GM12878 (cell line): ENCODE results near the gene GIT1. TPM values are rescaled to one million over a fixed set of nuclear protein-coding genes. Genes with fewer than 3 reads are reported as not detected.
A peak's percentile ranks its signal among the peaks of the same experiment; 100 is the strongest.

Experiments
- ATAC-seq: fragments of 200-7000 bp; cut with Tn5 transposase; 3 replicates; pipeline ENCODE4 v1.9.1; 2020; ENCODE audit warnings: mild to moderate bottlenecking, moderate library complexity
- BruUV-seq: library from RNA; stranded (reverse); fragments of 400-500 nt; replicated peaks from 2 replicates; lab custom pipeline; 2021; lab: Mats Ljungman, UMichigan
- CTCF ChIA-PET: fragments of 300-600 bp; sonication (Branson Sonifier 250); formaldehyde crosslinking; extraction: SDS; loops from one replicate; lab custom pipeline; 2021; ENCODE audit warnings: inconsistent platforms; lab: Yijun Ruan, JAX
- POLR2A ChIA-PET: fragments of 350-600 bp; formaldehyde crosslinking; extraction: SDS; loops from one replicate; lab custom pipeline; 2021; ENCODE audit warnings: inconsistent platforms; lab: Charles Lee
- RAD21 ChIA-PET: fragments of 300-600 bp; sonication (Branson Sonifier 250); formaldehyde crosslinking; loops from one replicate; lab custom pipeline; 2023; ENCODE audit warnings: antibody characterized with exemption; ENCODE audit not compliant: unreplicated experiment; lab: Charles Lee
- SMC1A ChIA-PET: fragments of 300-600 bp; sonication (Branson Sonifier 250); formaldehyde crosslinking; loops from one replicate; lab custom pipeline; 2023; ENCODE audit not compliant: unreplicated experiment, uncharacterized antibody; lab: Charles Lee
- DNase-seq: peaks from one replicate; pipeline ENCODE4 v3.0.0-alpha.2; 2011; ENCODE audit warnings: low read depth, low spot score
- FAIRE-seq: peaks from 3 replicates; lab custom pipeline; 2011; peaks lifted over from hg19 to GRCh38; lab: Jason Lieb, UNC
- H2AFZ ChIP-seq: 2 replicates; pipeline ENCODE4 v1.6.0; 2011; ENCODE audit warnings: low read depth, low read length, control low read depth; ENCODE audit not compliant: control insufficient read depth
- H3K27ac ChIP-seq: 2 replicates; pipeline ENCODE4 v1.5.1; 2011; ENCODE audit warnings: control low read depth; ENCODE audit not compliant: control insufficient read depth, insufficient read depth
- H3K27me3 ChIP-seq, 2 experiments: replicated peaks in 1 of 2; 2 replicates each; pipeline versions ENCODE4 v1.6.0 to v1.6.1; 2011; ENCODE audit warnings: low read length in 1 of 2; ENCODE audit not compliant: control insufficient read depth in 2 of 2, insufficient read depth in 2 of 2
- H3K36me3 ChIP-seq, 2 experiments: 2 replicates each; pipeline ENCODE4 v1.5.1; 2011; ENCODE audit warnings: low read length in 1 of 2; ENCODE audit not compliant: control insufficient read depth in 2 of 2, insufficient read depth in 2 of 2
- H3K4me1 ChIP-seq: 2 replicates; pipeline ENCODE4 v1.6.1; 2011; ENCODE audit warnings: mild to moderate bottlenecking, low read length, moderate library complexity, mixed read lengths; ENCODE audit not compliant: control insufficient read depth, insufficient read depth
- H3K4me2 ChIP-seq: 2 replicates; pipeline ENCODE4 v1.6.0; 2011; ENCODE audit warnings: control low read depth; ENCODE audit not compliant: control insufficient read depth, insufficient read depth
- H3K4me3 ChIP-seq: fragments of 200-600 bp; sonication (generic); 2 replicates; pipeline ENCODE4 v1.5.1; 2016
- H3K79me2 ChIP-seq: 2 replicates; pipeline ENCODE4 v1.6.0; 2011; ENCODE audit warnings: low read length; ENCODE audit not compliant: control insufficient read depth, insufficient read depth
- H3K9ac ChIP-seq: 2 replicates; pipeline ENCODE4 v1.8.0; 2011; ENCODE audit warnings: low read length, control low read depth, mixed read lengths; ENCODE audit not compliant: control insufficient read depth, insufficient read depth
- H3K9me3 ChIP-seq: replicated peaks from 3 replicates; pipeline ENCODE4 v1.5.1; 2011; ENCODE audit warnings: mild to moderate bottlenecking, low read length; ENCODE audit not compliant: control insufficient read depth, insufficient read depth
- H4K20me1 ChIP-seq: 2 replicates; pipeline ENCODE4 v1.6.0; 2011; ENCODE audit not compliant: control insufficient read depth, insufficient read depth
- ATF7 ChIP-seq: fragments of 450-650 bp; IDR thresholded peaks from 2 replicates; pipeline ENCODE4 v1.6.1; 2016; ENCODE audit warnings: low read depth, mild to moderate bottlenecking
- BHLHE40 ChIP-seq, 2 experiments: fragments of 450-650 bp in 1 of 2; IDR thresholded peaks; 2 replicates each; pipeline ENCODE4 v1.6.1; 2011 to 2017; ENCODE audit warnings: low read depth in 2 of 2, borderline replicate concordance in 1 of 2, improper control_type of control experiment in 1 of 2, low read length in 1 of 2, mild to moderate bottlenecking in 1 of 2
- CBX5 ChIP-seq: sonication (generic); IDR thresholded peaks from 2 replicates; pipeline ENCODE4 v1.6.1; 2016; ENCODE audit warnings: low read depth, moderate library complexity, mild to moderate bottlenecking, inconsistent platforms
- CREM ChIP-seq: IDR thresholded peaks from 2 replicates; pipeline ENCODE4 v1.6.1; 2014; ENCODE audit warnings: antibody characterized with exemption, low read depth
- JUND ChIP-seq: IDR thresholded peaks from 2 replicates; pipeline ENCODE4 v1.6.1; 2012; ENCODE audit warnings: low read depth, mild to moderate bottlenecking, low read length, improper control_type of control experiment, moderate library complexity
- NR2F1 ChIP-seq: fragments of 450-650 bp; conservative IDR thresholded peaks from 2 replicates; pipeline ENCODE4 v1.6.1; 2017; ENCODE audit warnings: mild to moderate bottlenecking
- POLR2A ChIP-seq: IDR thresholded peaks from 2 replicates; pipeline ENCODE4 v1.6.1; 2011; ENCODE audit warnings: low read depth, mild to moderate bottlenecking, low read length
- SUPT20H ChIP-seq: IDR thresholded peaks from 2 replicates; pipeline ENCODE4 v1.6.1; 2011; ENCODE audit warnings: low read depth, mild to moderate bottlenecking, low read length, moderate library complexity, borderline replicate concordance; ENCODE audit not compliant: control insufficient read depth
- YY1 ChIP-seq: IDR thresholded peaks from 2 replicates; pipeline ENCODE4 v1.6.1; 2011; ENCODE audit warnings: low read depth, mild to moderate bottlenecking, low read length
- WGBS: methylation state at CpG from one replicate; pipeline ENCODE4 v1.1.6; 2016; ENCODE audit warnings: low lambda C conversion rate; ENCODE audit not compliant: insufficient replicate concordance, insufficient coverage; ENCODE audit errors: missing lambda C conversion rate; 5-methylcytosine and 5-hydroxymethylcytosine counted together
- in situ Hi-C: fragments of 300-500 bp; cut with MboI; formaldehyde crosslinking; loops from 9 replicates; pipeline ENCODE4 v1.14.3; 2018; ENCODE audit warnings: mixed read lengths
- intact Hi-C: fragments of 100-400 bp; cut with micrococcal nuclease; formaldehyde crosslinking; loops from one replicate; pipeline ENCODE4 v1.14.2; 2022; ENCODE audit not compliant: unreplicated experiment
- polyA plus RNA-seq, 11 experiments: library from polyadenylated mRNA; depleted of rRNA in 4 of 11; unstranded in 6 of 11; stranded (reverse) in 5 of 11; fragments of >200 nt; fragmentation: Nextera tagmentation in 4 of 11; fragmentation: Illumina TruSeq in 1 of 11; extraction: Ambion mirVana in 4 of 11; extraction: Trizol in 1 of 11; gene quantifications; 1 replicate in 1 of 11; 2 replicates in 10 of 11; pipeline versions ENCODE4 v1.2.1 to v1.2.3, GENCODE V29; 2011 to 2016; ENCODE audit warnings: inconsistent platforms in 2 of 11, missing spikeins in 2 of 11, low read depth in 1 of 11
- total RNA-seq, 4 experiments: library from RNA; depleted of rRNA in 3 of 4; stranded (reverse); fragments of >200 nt in 3 of 4; fragmentation: Illumina TruSeq in 1 of 4; extraction: Trizol in 1 of 4; gene quantifications; 2 replicates each; pipeline versions ENCODE4 v1.2.1 to v1.2.3, GENCODE V29; 2013 to 2021
- TF ChIP-seq, protein P1 (sequence below), 3 experiments: IDR thresholded peaks in 2 of 3; conservative IDR thresholded peaks in 1 of 3; 2 replicates each; pipeline ENCODE4 v1.5.1; 2011; ENCODE audit warnings: low read depth in 3 of 3, low read length in 3 of 3, mild to moderate bottlenecking in 3 of 3, control low read depth in 2 of 3, moderate library complexity in 2 of 3, inconsistent platforms in 1 of 3, mixed read lengths in 1 of 3; ENCODE audit not compliant: control insufficient read depth in 2 of 3, insufficient read depth in 1 of 3; ENCODE audit errors: extremely low read depth in 1 of 3
- TF ChIP-seq, protein P2 (sequence below): fragments of 450-650 bp; IDR thresholded peaks from 2 replicates; pipeline ENCODE4 v1.6.1; 2016; ENCODE audit warnings: mild to moderate bottlenecking
- TF ChIP-seq, protein P3 (sequence below): fragments of 450-650 bp; IDR thresholded peaks from 2 replicates; pipeline ENCODE4 v1.6.1; 2016; ENCODE audit warnings: mild to moderate bottlenecking
- TF ChIP-seq, protein P4 (sequence below): fragments of 450-650 bp; IDR thresholded peaks from 2 replicates; pipeline ENCODE4 v1.6.1; 2016; ENCODE audit warnings: mild to moderate bottlenecking, moderate library complexity, borderline replicate concordance

GIT1 gene
- total and polyA plus RNA-seq, 10 of the 15 experiments (the other 5 are each of a cell fraction or from before 2014, with no cell fraction given) = 0.24 to 45.3 (median 20.9) TPM

DNA sequence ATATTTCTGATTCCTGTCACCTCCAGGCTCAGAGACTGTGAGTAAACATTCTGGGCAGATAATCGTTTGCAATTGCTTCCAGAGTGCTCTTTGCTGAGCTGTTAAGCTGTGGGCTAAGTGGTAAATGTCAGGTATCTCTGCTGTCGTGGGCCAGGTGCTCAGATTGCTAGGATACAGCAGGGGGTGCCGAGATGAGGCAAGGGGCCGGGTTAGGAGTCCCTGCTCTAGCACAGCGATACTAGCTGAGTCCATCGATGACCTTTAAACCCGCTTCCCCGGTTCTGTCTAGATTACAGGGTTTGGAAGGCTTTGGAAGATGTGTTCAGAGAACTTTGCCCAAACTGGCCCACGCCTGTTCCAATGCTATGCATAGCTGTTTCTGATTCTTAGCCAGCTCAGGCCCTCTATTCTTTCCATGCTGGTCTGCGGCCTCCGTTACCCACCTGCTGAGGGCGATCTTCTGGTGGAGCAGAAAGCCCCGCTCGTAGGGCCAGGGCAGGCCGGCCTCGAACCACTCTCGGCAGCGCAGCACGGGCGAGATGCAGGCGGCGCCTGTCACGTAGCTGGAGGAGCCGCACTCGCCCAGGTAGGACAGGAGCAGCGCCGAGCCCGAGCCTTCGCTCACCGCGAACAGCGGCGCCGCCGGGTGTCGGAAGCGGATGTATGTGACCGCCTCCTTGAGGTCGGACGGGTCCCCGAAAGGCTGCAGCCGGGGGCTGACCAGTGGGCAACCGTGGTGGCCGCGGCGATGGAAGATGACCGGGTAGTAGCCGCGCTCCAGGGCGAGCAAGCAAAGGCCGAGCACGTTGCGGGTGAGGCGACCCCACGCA lies 23.6 kb downstream of the GIT1 start:
- Histone ChIP-seq H3K4me3 (peak overlapping the region; percentile 96), H3K4me2 (peak overlapping the region; percentile 95), H3K27ac (peak overlapping the region; percentile 50), H3K27me3 (no peaks in the 10 kb centered on the region), H3K9ac (peak overlapping the region; percentile 70), H4K20me1 (no peaks in the 10 kb centered on the region), H2AFZ (peak overlapping the region; percentile 91), H3K36me3 (peaks cover 2 to 3% of the 10 kb centered on the region in 2 experiments; a peak in 3 of 4 replicates), H3K79me2 (peaks cover 7% of the 10 kb centered on the region; the same call in 1 of the 2 replicates), H3K4me1 (peaks cover 18% of the 10 kb centered on the region), H3K9me3 (no peaks in the 10 kb centered on the region)
- FAIRE-seq = peak; percentile 23
- CTCF ChIA-PET = interaction anchor here (0.6 to 3.5 kb wide), 9 partner anchors 9 to 242 kb away, joined by 3 to 21 read pairs (median 6); no protein-coding TSS in a partner anchor
- in situ Hi-C loops (no loop called here), intact Hi-C loops (no loop called here)
- BruUV-seq = no TSS peak
- WGBS = 6% methylated on average over 48 of the region's 55 CpGs
- SMC1A ChIA-PET = interaction anchor here (0.6 to 1.2 kb wide), 5 partner anchors 10 to 346 kb away, joined by 3 to 5 read pairs (median 3); partner anchors contain the start of gene ANKRD13B
- RAD21 ChIA-PET = interaction anchor here (1.1 to 2.4 kb wide), 4 partner anchors 10 to 195 kb away, joined by 3 to 9 read pairs (median 6); no protein-coding TSS in a partner anchor
- POLR2A ChIA-PET = interaction anchor here (0.6 to 1.4 kb wide), 4 partner anchors 23 to 898 kb away, joined by 3 read pairs; partner anchors contain the start of gene SSH2
- no peak for DNase-seq
- ATAC-seq = peak; percentile 51
- TF ChIP-seq BHLHE40 (IDR thresholded peaks at IDR 0.05; ENCODE audit: borderline replicate concordance in 1 of 2, low read depth in 2 of 2, low read length in 1 of 2) = peak in 1 of 2 experiments; percentile 61; a peak in 1 of 4 replicates
- TF ChIP-seq, protein P1, sequence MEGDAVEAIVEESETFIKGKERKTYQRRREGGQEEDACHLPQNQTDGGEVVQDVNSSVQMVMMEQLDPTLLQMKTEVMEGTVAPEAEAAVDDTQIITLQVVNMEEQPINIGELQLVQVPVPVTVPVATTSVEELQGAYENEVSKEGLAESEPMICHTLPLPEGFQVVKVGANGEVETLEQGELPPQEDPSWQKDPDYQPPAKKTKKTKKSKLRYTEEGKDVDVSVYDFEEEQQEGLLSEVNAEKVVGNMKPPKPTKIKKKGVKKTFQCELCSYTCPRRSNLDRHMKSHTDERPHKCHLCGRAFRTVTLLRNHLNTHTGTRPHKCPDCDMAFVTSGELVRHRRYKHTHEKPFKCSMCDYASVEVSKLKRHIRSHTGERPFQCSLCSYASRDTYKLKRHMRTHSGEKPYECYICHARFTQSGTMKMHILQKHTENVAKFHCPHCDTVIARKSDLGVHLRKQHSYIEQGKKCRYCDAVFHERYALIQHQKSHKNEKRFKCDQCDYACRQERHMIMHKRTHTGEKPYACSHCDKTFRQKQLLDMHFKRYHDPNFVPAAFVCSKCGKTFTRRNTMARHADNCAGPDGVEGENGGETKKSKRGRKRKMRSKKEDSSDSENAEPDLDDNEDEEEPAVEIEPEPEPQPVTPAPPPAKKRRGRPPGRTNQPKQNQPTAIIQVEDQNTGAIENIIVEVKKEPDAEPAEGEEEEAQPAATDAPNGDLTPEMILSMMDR (IDR thresholded peaks at IDR 0.05 in 2 of 3, conservative IDR thresholded peaks at IDR 0.05 in 1 of 3; ENCODE audit: control insufficient read depth in 2 of 3, extremely low read depth in 1 of 3, insufficient read depth in 1 of 3, low read depth in 3 of 3, low read length in 3 of 3) = peak in 2 of 3 experiments; percentile 24 to 29; a peak in 4 of 6 replicates
- TF ChIP-seq NR2F1 = no peak
- TF ChIP-seq CREM = 0 out of 2 replicates have a peak, but pooled peaks have one; percentile 14
- TF ChIP-seq, protein P2, sequence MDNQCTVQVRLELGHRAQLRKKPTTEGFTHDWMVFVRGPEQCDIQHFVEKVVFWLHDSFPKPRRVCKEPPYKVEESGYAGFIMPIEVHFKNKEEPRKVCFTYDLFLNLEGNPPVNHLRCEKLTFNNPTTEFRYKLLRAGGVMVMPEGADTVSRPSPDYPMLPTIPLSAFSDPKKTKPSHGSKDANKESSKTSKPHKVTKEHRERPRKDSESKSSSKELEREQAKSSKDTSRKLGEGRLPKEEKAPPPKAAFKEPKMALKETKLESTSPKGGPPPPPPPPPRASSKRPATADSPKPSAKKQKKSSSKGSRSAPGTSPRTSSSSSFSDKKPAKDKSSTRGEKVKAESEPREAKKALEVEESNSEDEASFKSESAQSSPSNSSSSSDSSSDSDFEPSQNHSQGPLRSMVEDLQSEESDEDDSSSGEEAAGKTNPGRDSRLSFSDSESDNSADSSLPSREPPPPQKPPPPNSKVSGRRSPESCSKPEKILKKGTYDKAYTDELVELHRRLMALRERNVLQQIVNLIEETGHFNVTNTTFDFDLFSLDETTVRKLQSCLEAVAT = peak; percentile 81
- no peak for TF ChIP-seq ATF7
- TF ChIP-seq CBX5 = no peak
- TF ChIP-seq YY1 = 0 out of 2 replicates have a peak, but pooled peaks have one; percentile 22
- no peak for TF ChIP-seq JUND
- TF ChIP-seq, protein P3, sequence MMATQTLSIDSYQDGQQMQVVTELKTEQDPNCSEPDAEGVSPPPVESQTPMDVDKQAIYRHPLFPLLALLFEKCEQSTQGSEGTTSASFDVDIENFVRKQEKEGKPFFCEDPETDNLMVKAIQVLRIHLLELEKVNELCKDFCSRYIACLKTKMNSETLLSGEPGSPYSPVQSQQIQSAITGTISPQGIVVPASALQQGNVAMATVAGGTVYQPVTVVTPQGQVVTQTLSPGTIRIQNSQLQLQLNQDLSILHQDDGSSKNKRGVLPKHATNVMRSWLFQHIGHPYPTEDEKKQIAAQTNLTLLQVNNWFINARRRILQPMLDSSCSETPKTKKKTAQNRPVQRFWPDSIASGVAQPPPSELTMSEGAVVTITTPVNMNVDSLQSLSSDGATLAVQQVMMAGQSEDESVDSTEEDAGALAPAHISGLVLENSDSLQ = peak; percentile 15; the same call in 1 of the 2 replicates
- TF ChIP-seq, protein P4, sequence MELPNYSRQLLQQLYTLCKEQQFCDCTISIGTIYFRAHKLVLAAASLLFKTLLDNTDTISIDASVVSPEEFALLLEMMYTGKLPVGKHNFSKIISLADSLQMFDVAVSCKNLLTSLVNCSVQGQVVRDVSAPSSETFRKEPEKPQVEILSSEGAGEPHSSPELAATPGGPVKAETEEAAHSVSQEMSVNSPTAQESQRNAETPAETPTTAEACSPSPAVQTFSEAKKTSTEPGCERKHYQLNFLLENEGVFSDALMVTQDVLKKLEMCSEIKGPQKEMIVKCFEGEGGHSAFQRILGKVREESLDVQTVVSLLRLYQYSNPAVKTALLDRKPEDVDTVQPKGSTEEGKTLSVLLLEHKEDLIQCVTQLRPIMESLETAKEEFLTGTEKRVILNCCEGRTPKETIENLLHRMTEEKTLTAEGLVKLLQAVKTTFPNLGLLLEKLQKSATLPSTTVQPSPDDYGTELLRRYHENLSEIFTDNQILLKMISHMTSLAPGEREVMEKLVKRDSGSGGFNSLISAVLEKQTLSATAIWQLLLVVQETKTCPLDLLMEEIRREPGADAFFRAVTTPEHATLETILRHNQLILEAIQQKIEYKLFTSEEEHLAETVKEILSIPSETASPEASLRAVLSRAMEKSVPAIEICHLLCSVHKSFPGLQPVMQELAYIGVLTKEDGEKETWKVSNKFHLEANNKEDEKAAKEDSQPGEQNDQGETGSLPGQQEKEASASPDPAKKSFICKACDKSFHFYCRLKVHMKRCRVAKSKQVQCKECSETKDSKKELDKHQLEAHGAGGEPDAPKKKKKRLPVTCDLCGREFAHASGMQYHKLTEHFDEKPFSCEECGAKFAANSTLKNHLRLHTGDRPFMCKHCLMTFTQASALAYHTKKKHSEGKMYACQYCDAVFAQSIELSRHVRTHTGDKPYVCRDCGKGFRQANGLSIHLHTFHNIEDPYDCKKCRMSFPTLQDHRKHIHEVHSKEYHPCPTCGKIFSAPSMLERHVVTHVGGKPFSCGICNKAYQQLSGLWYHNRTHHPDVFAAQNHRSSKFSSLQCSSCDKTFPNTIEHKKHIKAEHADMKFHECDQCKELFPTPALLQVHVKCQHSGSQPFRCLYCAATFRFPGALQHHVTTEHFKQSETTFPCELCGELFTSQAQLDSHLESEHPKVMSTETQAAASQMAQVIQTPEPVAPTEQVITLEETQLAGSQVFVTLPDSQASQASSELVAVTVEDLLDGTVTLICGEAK = no peak
- no peak for TF ChIP-seq POLR2A
- TF ChIP-seq SUPT20H = no peak
